Measurements from ENCODE around the gene STK32A.
A peak's percentile ranks its signal among the peaks of the same experiment; 100 is the strongest.

STK32A gene

GRCh38 chr5:147391781-147392180, 157.0 kb downstream of the STK32A start:
- peak; percentile 74 for DNase-seq (ENCODE audit: low read depth)

GRCh38 chr5:147393874-147394672, 159.2 kb downstream of the STK32A start:
- DNase-seq (ENCODE audit: low read depth), result no peak

DNA sequence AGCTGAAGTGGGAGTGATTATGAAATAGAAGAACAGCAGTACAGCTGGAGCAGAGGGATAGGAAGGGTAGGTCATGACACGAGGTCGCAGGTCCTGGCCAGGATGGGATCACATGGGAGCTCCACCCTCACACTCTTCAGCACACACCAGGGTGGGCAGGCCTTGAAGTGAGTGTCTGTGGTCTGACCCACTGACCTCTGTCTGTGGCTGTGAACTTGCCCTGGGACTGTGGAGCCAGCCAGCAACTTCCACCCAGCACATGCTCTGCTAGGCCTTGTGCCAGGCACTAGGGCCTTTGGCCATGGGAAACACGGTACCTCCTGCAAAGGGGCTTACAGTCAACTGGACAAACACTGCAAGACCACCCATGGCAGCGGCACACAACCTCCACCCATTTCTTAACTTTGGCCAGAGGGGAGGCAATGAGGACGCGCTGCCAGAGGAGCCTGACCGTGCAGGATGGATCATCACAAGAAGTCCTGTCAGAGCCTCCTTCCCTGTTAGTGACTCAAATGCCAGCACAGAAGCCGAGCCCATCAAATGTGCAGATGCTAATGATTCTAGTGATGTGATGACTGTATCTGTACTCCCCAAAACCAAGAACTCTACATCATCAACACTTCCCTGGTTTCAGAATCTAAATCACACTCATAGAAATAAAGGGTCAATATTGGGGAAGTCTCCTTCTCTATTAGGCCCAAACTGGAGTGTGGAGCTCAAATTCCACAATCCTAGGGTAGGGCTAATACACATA, 161.4 kb downstream of the STK32A start:
- DNase-seq (ENCODE audit: low read depth), result no peak

GRCh38 chr5:147397616-147398015, 162.8 kb downstream of the STK32A start:
- DNase-seq (ENCODE audit: low read depth), result no peak

DNA sequence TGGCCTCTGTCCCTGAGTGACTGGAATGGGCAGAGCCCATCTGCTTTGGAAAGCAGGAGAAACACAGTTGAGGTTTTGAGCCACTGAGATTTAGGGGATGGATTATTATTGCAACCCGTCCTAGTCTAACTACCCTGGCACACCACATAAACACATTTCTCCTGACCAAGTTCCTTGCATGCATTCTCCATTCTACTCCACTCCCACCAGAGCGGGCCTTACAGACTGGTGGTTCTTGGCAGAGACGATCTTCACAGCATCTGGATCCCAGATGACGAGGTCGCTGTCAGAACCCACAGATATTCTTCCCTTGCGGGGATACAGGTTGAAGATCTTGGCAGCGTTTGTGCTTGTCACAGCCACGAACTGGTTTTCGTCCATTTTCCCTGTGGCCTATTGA, 164.0 kb downstream of the STK32A start:
- no peak for DNase-seq (ENCODE audit: low read depth)

- peak; percentile 24 for DNase-seq (ENCODE audit: low read depth)
These were observed 165.4 kb downstream of the STK32A start for GRCh38 chr5:147400126-147400809.

GRCh38 chr5:147400881-147401280, 166.1 kb downstream of the STK32A start:
- DNase-seq (ENCODE audit: low read depth), result no peak

DNA sequence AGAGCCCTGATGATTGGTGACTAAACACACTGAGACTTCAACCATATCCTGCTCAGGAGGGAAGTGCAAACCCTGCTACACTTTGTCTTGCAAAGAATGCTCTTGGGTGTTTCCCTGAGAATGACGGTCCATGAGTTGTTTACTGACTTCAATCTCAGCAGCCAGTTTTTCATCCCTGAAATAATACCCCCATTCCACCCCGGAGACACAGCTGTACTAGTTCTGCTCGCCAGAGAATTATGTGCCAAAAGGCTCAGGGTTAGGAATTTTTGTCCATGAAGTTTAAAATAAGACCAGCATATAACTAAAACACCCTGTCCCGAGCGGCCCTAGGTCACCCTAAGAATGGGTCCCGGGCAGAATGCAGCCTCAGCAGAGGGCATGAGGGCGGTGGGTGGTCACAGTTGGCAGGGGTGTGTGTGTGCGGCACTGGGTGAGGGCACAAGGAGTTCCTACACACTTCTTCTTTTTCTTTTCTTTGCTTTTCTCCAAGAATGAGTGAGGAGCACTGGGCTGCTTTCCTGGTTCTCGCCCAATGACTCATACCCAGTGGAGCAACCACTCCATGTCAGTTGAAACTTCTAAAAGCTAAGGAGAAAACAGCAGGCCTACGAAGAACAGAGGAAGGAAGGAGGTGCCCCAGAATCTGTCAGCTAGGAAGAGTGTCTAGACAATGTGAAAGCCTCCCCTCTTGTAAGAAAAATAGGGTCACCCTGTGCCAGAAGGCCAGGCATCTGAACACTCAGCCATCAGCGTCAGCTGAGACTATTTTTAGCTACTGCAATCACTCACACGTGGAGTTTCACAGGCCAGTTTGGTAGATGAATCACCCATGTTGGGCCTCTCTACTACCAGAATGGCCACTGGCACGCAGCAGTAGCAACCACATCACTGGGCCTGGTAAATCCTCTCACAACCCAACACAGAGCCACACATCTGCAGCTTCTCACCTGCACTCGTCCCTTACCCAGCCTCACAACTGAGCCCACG, 169.1 kb downstream of the STK32A start:
- peak; percentile 96 for DNase-seq (ENCODE audit: low read depth)

DNA sequence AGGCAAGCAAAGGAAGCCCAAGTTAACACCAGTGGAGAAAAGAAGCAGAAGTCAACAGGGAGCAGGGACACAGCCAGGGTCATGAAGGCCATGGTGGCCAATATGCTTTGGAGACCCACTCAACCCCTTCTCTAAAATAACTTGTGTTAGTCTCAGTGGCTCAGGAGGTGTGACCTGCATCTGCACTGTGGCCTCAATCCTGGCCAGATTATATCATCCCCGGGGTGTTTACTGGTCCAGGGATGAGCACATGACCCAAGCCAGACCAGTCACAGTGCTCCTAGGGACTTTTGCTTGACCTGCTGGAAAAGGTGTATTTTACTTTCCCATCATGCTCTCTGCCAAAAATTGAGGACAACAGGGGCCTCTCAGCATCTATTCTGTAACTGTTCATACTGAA, 169.9 kb downstream of the STK32A start:
- DNase-seq (ENCODE audit: low read depth), result no peak

DNA sequence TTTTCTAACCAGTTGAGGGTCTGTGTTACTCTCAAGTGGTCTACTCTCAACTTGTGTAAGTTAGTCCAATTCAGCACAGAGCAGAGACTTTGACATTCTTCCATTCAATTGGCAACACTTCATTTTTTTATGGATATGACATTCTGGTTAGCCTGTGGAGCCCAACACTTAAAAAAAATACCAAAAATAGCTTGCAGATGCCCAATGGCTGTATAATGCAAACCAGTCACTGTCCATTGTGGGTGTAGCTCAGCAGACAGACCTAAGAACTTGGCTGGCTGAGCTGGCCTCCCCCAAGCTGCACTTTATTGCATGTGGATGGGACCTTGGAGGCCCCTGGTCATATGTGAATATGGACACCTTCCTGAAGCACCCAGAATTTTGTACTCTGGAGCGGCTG, 171.8 kb downstream of the STK32A start:
- no peak for DNase-seq (ENCODE audit: low read depth)

GRCh38 chr5:147407094-147407681, 172.4 kb downstream of the STK32A start:
- DNase-seq (ENCODE audit: low read depth), result peak; percentile 51

DNA sequence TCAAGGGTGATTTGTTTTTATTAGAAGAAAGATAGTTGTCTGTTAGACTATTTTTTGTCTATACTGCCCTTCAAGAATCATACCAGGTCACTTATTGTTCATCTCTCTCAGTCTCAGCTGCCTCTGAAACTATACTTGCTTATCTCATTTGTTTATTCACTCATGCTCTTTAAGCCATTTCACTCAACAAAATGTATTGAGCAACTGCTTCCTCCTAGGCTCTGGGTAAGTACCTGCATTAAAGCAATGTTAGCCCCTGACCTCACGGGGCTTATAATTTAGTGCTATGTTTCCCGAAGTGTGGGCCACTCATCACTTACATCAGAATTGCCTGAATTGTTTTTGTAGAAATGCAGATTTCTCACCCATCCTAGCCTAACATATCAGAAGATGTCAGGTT, 174.2 kb downstream of the STK32A start:
- no peak for DNase-seq (ENCODE audit: low read depth)

- no peak for DNase-seq (ENCODE audit: low read depth)
These were observed 175.9 kb downstream of the STK32A start for GRCh38 chr5:147410496-147411358.

DNA sequence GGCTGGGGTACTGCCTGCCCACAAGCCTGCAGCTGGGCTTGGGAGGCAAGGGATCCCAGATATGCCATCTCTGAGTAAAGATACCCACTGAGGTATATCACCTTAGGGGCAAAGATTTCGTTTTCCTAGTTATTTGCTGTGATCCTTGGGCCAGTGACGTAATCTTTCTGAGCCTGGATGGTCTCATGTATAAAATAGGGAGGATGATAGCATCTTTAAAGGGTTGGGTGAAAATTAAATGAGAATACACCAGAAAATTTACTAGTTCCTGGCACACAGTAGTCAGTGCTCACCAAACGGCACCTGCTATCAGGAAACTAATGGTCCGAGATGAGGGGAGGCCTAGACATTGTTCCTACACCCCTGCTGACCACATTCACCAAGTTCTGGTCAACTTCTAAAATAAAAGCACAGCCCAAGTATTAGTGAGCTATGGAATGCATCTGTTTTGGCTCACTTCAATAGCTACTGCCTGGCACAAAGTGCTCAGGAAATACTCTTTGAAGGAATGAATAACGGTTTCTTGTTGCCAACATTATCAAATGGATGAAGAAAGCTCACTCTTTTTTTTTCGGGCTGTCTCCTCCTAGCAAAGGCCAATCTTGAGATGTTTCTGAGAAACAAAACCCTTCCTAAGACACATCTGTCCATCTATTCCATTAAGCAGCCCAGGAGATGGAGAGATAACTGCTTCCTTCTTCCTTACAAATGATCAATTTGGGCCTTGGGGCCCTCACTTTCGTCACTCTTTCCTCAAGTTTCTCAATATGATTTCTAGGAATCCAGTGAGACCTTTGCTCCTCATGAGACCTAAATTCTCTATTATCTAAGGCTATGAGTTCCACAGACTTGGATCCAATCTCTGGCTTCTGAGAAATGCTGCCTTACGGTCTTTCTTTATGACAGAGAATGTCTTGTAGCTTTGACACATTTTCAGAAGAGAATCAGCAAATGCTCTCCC, 176.8 kb downstream of the STK32A start:
- no peak for DNase-seq (ENCODE audit: low read depth)

DNA sequence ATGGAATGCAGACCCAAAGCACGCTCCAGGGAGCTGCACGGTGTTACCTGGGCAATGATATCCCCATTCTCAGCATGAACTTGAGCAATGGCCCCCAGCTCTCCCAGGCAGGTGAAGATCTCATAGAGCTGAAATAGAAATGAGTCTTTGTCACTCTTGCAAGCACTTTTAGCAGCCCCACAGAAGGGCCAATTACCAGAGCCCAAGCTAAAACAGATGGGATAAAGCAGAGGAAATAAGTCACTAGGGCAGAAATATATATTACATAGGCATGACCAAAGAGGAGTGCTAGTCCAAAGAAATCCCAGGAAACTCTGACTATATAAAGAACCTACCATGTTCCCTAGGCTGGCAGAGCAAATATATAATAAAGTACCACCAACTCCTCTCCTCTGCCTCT, 177.7 kb downstream of the STK32A start:
- no peak for DNase-seq (ENCODE audit: low read depth)

DNA sequence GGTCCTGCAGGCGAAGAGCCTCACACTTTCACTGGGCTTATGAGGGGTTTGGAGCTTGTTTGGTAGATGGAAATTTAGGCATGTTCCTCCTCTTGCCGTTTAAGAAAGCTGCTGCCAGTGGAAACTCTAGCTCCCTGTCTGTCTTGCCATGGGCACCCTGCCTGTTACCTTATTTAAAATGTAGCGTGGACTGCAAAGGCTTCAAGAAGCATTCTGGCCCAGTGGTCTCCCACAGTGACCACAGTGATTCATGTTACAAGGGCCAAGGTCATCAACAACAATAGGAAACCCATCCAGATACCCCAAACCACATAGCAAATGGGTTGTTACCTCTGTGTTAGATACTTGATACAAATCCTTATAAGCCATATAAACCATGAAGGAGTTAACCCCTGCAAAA, 178.4 kb downstream of the STK32A start:
- DNase-seq (ENCODE audit: low read depth), result no peak

DNA sequence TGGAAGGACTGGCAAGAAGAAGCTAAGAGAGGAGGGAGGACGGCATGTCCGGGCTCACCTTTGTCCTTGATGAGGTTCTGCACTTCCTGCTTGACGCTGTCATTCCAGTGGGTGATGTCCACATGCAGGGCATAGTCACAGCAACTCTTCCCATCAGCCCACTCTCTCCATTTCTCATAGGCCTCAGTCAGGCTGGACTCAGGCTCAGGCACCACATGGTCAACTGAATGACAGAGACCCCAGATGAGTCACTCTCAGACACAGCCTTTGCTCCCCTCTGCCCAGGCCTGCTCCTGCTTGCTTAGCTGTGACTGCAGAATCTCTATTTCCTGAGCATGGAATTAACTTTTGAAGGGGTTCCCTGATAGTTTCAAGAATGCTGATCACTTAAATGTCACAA, 180.8 kb downstream of the STK32A start:
- no peak for DNase-seq (ENCODE audit: low read depth)

DNA sequence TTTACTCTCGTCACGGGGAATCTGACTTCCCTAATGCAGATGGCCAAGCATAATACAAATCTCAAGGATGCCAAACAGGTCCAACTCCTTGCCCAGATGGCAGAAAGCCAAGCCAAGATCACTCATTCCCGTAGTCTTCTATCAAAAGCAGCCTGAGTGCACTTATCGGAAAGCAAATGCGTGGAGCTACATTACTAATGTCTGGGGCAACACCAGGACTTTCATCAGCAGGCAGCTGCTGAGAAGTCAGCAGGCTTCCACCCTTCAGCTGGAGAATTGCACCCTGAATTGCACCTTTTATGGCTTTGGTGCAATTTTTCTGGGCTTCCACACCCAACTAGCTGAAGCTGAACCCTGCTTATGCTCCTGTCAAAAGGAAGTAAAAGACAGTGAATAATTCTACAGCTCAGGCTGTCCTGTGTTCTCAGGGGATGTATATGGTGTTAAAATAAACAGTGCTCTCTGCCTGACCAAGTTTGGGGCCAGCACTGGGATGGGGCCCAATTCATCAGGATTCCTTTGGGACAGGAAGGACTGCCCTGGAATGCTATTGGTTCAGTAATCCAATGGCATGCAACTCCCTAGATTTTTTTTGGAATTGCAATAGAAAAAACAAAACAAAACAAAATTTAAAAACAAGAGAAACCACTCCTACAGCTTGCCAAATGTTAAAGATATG, 182.4 kb downstream of the STK32A start:
- DNase-seq (ENCODE audit: low read depth), result no peak

DNA sequence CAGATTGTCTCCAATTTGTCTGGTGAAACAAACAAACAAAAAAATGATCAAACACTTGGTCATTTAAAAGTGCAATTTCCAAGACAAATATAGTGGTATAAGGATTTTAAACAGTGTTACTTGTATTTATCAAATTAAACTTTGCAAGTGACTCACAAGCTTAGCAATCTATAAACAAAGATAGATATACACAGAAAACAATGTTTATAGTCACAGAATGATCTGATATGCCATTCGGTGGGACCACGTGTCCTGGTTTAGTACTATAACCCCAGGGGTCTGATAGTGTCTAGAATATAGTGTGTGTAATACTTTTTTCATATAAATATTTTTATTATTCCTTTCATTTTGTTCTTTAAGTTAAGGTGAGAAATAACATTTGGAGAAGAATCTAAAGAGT, 183.8 kb downstream of the STK32A start:
- no peak for DNase-seq (ENCODE audit: low read depth)

Measured in non-pigmented ciliary epithelial cell (primary cell).